ENCODE measurements around the gene SAMD10. TPM values are rescaled to one million over a fixed set of nuclear protein-coding genes. Genes with fewer than 3 reads are reported as not detected.
"Not testable (repeated sequence)": the region's sequence is repeated elsewhere in the genome, so short reads cannot be mapped to it uniquely, and the experiment has no call there.

SAMD10 gene
- 10 to 100 TPM in 1 of 4 donors, 1 to 10 TPM in 3; 7.2 to 10.2 (median 8.3) TPM for polyA plus RNA-seq (ENCODE audit: insufficient read length in 4 of 4)

- no peak for DNase-seq (ENCODE audit: low read depth in 4 of 4, low spot score in 3 of 4)
These were observed at the start of gene SAMD10 for GRCh38 chr20:63979557-63980316. SAMD10 (minus strand) TSS chr20:63979642; CDS start chr20:63979467, 175 bp downstream.

GRCh38 chr20:64027981-64028685, 48.7 kb upstream of the SAMD10 start:
- DNase-seq (ENCODE audit: low read depth in 4 of 4, low spot score in 3 of 4), result no peak

- DNase-seq (ENCODE audit: low read depth in 4 of 4, low spot score in 3 of 4), result no peak
These were observed 46.5 kb upstream of the SAMD10 start for GRCh38 chr20:64025826-64026412.

- no peak for DNase-seq (ENCODE audit: low read depth in 4 of 4, low spot score in 3 of 4)
These were observed 45.8 kb upstream of the SAMD10 start for GRCh38 chr20:64025101-64025825.

- no peak for DNase-seq (ENCODE audit: low read depth in 4 of 4, low spot score in 3 of 4)
These were observed 44.9 kb upstream of the SAMD10 start for GRCh38 chr20:64024141-64024990.

- DNase-seq (ENCODE audit: low read depth in 4 of 4, low spot score in 3 of 4), result no peak
These were observed 44.1 kb upstream of the SAMD10 start for GRCh38 chr20:64023361-64024140.

- DNase-seq (ENCODE audit: low read depth in 4 of 4, low spot score in 3 of 4), result no peak
These were observed 43.4 kb upstream of the SAMD10 start for GRCh38 chr20:64022671-64023360.

- no peak for DNase-seq (ENCODE audit: low read depth in 4 of 4, low spot score in 3 of 4)
These were observed 41.9 kb upstream of the SAMD10 start for GRCh38 chr20:64021124-64021975.

- no peak for DNase-seq (ENCODE audit: low read depth in 4 of 4, low spot score in 3 of 4)
These were observed 36.2 kb upstream of the SAMD10 start for GRCh38 chr20:64015635-64016034.

- DNase-seq (ENCODE audit: low read depth in 4 of 4, low spot score in 3 of 4), result not testable (repeated sequence)
These were observed 33.1 kb upstream of the SAMD10 start for GRCh38 chr20:64012385-64013154.

- DNase-seq (ENCODE audit: low read depth in 4 of 4, low spot score in 3 of 4), result no peak
These were observed 31.9 kb upstream of the SAMD10 start for GRCh38 chr20:64011366-64011779.

GRCh38 chr20:64010711-64011237, 31.3 kb upstream of the SAMD10 start:
- no peak for DNase-seq (ENCODE audit: low read depth in 4 of 4, low spot score in 3 of 4)

- DNase-seq (ENCODE audit: low read depth in 4 of 4, low spot score in 3 of 4), result no peak
These were observed 30.5 kb upstream of the SAMD10 start for GRCh38 chr20:64009811-64010387.

- DNase-seq (ENCODE audit: low read depth in 4 of 4, low spot score in 3 of 4), result no peak
These were observed 27.5 kb upstream of the SAMD10 start for GRCh38 chr20:64006902-64007301.

GRCh38 chr20:64006490-64006889, 27.0 kb upstream of the SAMD10 start:
- no peak for DNase-seq (ENCODE audit: low read depth in 4 of 4, low spot score in 3 of 4)

GRCh38 chr20:64005394-64005793, 26.0 kb upstream of the SAMD10 start:
- no peak for DNase-seq (ENCODE audit: low read depth in 4 of 4, low spot score in 3 of 4)
